ENCODE results near the gene GNAO1. TPM values are rescaled to one million over a fixed set of nuclear protein-coding genes. Genes with fewer than 3 reads are reported as not detected.

GNAO1 gene
- total and polyA plus RNA-seq, 9 of the 15 experiments (the other 6 are each of a cell fraction or from before 2014, with no cell fraction given), result 0.07 to 0.42 (median 0.08) TPM; not detected in 5

- no peak for DNase-seq (ENCODE audit: extremely low read depth in 1 of 4, low spot score in 3 of 4)
- Histone ChIP-seq H3K36me3 (ENCODE audit: control insufficient read depth, insufficient read depth, low read length) (peaks cover 68% of the 10 kb centered on the region), H3K4me1 (replicated peaks in 1 of 2; ENCODE audit: control insufficient read depth in 2 of 2, insufficient read depth in 2 of 2, low read length in 2 of 2) (peaks cover 0 to 8% of the 10 kb centered on the region in 2 experiments; a peak in 2 of 5 replicates), H3K4me2 (ENCODE audit: insufficient read depth, low read length) (no peak overlapping the region), H4K20me1 (replicated peaks; ENCODE audit: control insufficient read depth, insufficient read depth, low read length) (0 out of 2 replicates have a peak, but pooled peaks cover 3% of the 10 kb centered on the region), H3K9me3 (replicated peaks; ENCODE audit: control insufficient read depth, insufficient read depth, low read depth, low read length) (no peaks in the 10 kb centered on the region), H3K4me3 (no peak overlapping the region), H3K9me1 (ENCODE audit: control insufficient read depth, insufficient read depth, low read length) (no peaks in the 10 kb centered on the region), H3K9ac (ENCODE audit: insufficient read depth in 1 of 2, low read depth in 2 of 2, low read length in 2 of 2) (no peak overlapping the region; a peak in 1 of 4 replicates), H3K79me2 (ENCODE audit: control insufficient read depth, insufficient read depth, low read length) (no peaks in the 10 kb centered on the region), H3K27me3 (ENCODE audit: control insufficient read depth in 2 of 2, insufficient read depth in 2 of 2, low read length in 2 of 2) (no peaks in the 10 kb centered on the region), H2AFZ (ENCODE audit: low read depth, low read length) (no peak overlapping the region), H3K27ac (ENCODE audit: extremely low read depth, low read depth, low read length) (no peak overlapping the region)
- 96% methylated on average over 26 of the region's 26 CpGs for WGBS (ENCODE audit: insufficient coverage, low coverage, missing lambda C conversion rate)
- no peak for ATAC-seq
- intact Hi-C loops (cut with micrococcal nuclease) (no loop called here), in situ Hi-C loops (cut with MboI) (no loop called here)
- TF ChIP-seq SMC3 (conservative IDR thresholded peaks at IDR 0.05; ENCODE audit: insufficient read depth, low read depth, low read length) (no peak), BMI1 (IDR thresholded peaks at IDR 0.05; ENCODE audit: low read length) (no peak), ZNF696 (CRISPR knock-in tag; conservative IDR thresholded peaks at IDR 0.05) (no peak), ZNF41 (CRISPR knock-in tag; conservative IDR thresholded peaks at IDR 0.05) (no peak), ARID3B (CRISPR knock-in tag; IDR thresholded peaks at IDR 0.05; ENCODE audit: borderline replicate concordance) (no peak), BCL6 (CRISPR knock-in tag; IDR thresholded peaks at IDR 0.05) (no peak), RBM25 (IDR thresholded peaks at IDR 0.05; ENCODE audit: low read depth, low read length, severe bottlenecking) (no peak), ZBTB43 (CRISPR knock-in tag; IDR thresholded peaks at IDR 0.05) (no peak), DACH1 (IDR thresholded peaks at IDR 0.05; ENCODE audit: partially characterized antibody) (no peak), JUNB (CRISPR knock-in tag; conservative IDR thresholded peaks at IDR 0.05) (no peak), C11orf30 (IDR thresholded peaks at IDR 0.05; ENCODE audit: low read depth) (no peak), ZNF785 (CRISPR knock-in tag; IDR thresholded peaks at IDR 0.05) (no peak), ILK (tag; IDR thresholded peaks at IDR 0.05; ENCODE audit: borderline replicate concordance, low read depth) (no peak), RB1 (IDR thresholded peaks at IDR 0.05; ENCODE audit: low read depth) (no peak)
- TF ChIP-seq, protein P1, sequence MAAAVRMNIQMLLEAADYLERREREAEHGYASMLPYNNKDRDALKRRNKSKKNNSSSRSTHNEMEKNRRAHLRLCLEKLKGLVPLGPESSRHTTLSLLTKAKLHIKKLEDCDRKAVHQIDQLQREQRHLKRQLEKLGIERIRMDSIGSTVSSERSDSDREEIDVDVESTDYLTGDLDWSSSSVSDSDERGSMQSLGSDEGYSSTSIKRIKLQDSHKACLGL (CRISPR knock-in tag; IDR thresholded peaks at IDR 0.05; ENCODE audit: borderline replicate concordance, poor library complexity, severe bottlenecking), result no peak
- TF ChIP-seq, protein P2, sequence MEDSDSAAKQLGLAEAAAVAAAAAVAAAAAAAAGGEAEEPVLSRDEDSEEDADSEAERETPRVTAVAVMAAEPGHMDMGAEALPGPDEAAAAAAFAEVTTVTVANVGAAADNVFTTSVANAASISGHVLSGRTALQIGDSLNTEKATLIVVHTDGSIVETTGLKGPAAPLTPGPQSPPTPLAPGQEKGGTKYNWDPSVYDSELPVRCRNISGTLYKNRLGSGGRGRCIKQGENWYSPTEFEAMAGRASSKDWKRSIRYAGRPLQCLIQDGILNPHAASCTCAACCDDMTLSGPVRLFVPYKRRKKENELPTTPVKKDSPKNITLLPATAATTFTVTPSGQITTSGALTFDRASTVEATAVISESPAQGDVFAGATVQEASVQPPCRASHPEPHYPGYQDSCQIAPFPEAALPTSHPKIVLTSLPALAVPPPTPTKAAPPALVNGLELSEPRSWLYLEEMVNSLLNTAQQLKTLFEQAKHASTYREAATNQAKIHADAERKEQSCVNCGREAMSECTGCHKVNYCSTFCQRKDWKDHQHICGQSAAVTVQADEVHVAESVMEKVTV (CRISPR knock-in tag; IDR thresholded peaks at IDR 0.05), result no peak
- BruUV-seq (replicated peaks), result no TSS peak
- POLR2A ChIA-PET, result interaction anchor here (0.8 kb wide), 1 partner anchor 896 kb away, joined by 3 read pairs; no protein-coding TSS in a partner anchor
- CTCF ChIA-PET (ENCODE audit: low intra/inter-chr PET ratio), result no interaction called here
- FAIRE-seq, result no peak
Measured at GRCh38 chr16:56363781-56364565, 172.7 kb downstream of the GNAO1 start.
